Loucy (cell line): ENCODE data around the gene ARFIP2.

Experiments
- CTCF ChIP-seq: fragments of 200-600 bp; sonication (generic); conservative IDR thresholded peaks from 2 replicates; pipeline ENCODE4 v1.5.1; 2014; ENCODE audit warnings: mild to moderate bottlenecking, antibody characterized with exemption, low read length
- EZH2phosphoT487 ChIP-seq: fragments of 200-600 bp; IDR thresholded peaks from 2 replicates; pipeline ENCODE4 v1.6.1; 2018; ENCODE audit warnings: antibody characterized with exemption, mild to moderate bottlenecking, moderate library complexity, borderline replicate concordance

DNA sequence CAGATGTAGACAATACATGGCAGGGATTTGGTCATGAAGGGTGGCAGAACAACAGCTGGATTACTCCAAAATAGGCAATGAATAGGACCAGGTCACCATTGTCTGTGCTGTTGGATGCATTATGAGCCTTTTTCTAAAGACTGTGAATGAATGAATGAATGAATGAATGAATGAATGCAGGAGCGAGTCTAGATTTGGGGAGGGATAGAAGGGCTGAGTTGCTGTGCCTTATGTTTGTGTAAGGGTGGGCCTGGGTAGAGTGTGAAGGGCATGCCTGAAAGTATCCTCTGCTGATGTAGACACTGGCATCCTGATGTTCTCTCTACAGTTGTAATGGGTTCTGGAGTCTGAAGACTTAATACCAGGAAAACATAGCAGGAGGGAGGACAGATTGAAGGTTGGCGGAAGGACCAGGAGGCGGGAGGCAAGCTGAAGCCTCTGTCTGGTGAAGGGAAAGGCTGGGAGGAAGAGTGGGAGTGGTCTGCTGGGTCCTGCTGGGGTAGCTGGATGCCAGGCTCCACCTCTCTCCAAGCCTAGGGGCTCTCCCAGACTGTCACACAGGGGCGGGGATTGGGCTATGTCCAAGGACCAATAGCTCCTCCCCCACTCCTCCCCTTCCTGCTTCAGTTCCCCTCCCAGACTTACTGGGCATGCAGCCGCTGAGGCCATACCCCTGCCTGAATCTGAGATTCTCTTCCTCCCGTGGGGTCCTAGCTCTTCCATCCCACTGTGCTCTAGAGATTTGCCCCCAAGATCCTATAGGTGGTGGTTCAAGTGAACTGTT lies 12.2 kb downstream of the ARFIP2 start:
- TF ChIP-seq CTCF (no peak), EZH2phosphoT487 (no peak)
